Hematopoietic multipotent progenitor cell treated with erythropoietin and hydrocortisone succinate and interleukin-3 and kit ligand, for 17 days (in vitro differentiated cells): Measurements from ENCODE around the gene ZC3H13.

Experiments used
- DNase-seq: peaks from one replicate; pipeline ENCODE4 v3.0.0-alpha.2; 2015; ENCODE audit warnings: low spot score

The ZC3H13 gene

GRCh38 chr13:45934283-45934682 lies 118.3 kb downstream of the ZC3H13 start:
- no peak for DNase-seq

GRCh38 chr13:45933203-45933908 lies 119.2 kb downstream of the ZC3H13 start:
- no peak for DNase-seq

DNA sequence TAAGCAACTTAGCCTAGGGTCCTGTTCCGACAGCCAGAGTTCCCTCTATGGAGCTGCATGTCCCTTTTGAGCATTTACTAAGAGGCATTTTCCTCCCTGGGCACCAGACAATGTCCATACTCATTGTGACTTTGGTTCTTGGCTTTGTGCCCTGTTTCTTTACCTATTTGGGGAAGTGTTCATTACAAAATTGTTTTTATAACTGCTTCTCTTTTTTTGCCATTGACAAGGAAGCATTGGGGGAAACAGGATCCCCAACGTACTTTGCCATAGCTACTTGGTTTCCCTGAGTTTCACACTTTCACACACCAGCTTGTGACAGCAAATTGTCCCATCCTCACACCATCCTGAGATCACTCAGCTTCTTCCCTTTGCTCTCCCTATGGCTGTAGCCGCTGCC lies 119.9 kb downstream of the ZC3H13 start:
- no peak for DNase-seq

- DNase-seq: no peak
Observed at GRCh38 chr13:45932172-45932571, 120.4 kb downstream of the ZC3H13 start.

- no peak for DNase-seq
Observed at GRCh38 chr13:45931211-45931610, 121.3 kb downstream of the ZC3H13 start.

DNA sequence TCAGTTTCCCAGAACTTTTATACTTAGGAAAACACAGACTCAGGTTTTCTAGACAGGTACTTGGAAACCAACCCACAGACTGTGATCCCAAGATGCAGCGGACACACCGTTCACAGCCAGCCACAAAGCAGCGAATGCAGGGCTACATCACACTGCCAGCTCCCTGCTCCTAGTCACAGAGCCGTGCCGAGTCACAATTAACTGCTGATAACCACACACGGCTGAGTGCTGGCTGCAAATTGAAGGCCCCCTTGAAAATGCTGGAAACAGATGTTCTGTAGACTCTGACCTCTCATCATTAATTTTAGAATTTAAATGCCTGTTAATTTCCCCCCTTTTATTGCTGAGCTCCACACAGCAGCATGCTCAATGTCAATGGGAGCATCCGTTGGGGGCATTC lies 122.4 kb downstream of the ZC3H13 start:
- no peak for DNase-seq

GRCh38 chr13:45928843-45929242 lies 123.7 kb downstream of the ZC3H13 start:
- DNase-seq: no peak

DNA sequence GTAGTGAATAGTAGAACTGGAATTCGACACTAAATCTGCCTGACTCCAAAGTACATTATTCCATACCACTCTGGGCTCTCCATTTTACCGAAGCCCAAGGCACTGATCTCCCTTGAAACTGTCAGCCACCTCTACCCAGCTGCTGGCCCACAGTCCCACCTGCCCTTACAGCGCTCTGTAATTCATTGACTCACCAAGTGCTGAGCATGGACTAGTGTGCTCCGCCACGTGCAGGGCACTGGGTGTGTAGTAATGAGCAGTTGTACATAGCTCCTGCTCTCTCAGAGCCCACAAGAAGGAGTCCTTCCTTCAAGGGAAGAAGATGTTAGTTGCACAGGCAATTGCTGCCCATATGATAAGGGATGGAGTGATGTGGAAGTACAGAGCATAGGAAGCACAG lies 124.4 kb downstream of the ZC3H13 start:
- DNase-seq: no peak

GRCh38 chr13:45926741-45927140 lies 125.8 kb downstream of the ZC3H13 start:
- DNase-seq: no peak

DNA sequence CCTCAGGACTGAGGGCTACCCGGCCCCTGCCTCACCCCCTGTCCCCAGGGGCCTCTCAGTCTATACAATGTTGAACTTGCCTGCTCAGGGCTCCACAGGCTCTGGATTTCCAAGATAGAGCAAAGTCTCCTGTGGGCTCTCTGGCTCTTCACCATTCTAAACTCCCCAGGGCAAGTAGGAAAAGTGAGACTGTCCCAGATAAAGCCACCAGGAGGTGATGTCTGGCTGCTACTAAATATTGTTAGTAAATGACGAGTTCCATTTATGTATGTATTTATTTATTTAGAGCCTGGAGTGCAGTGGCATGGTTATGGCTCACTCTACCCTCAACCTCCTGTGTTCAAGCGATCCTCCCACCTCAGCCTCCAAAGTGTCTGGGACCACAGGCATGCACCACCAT lies 127.4 kb downstream of the ZC3H13 start:
- no peak for DNase-seq

DNA sequence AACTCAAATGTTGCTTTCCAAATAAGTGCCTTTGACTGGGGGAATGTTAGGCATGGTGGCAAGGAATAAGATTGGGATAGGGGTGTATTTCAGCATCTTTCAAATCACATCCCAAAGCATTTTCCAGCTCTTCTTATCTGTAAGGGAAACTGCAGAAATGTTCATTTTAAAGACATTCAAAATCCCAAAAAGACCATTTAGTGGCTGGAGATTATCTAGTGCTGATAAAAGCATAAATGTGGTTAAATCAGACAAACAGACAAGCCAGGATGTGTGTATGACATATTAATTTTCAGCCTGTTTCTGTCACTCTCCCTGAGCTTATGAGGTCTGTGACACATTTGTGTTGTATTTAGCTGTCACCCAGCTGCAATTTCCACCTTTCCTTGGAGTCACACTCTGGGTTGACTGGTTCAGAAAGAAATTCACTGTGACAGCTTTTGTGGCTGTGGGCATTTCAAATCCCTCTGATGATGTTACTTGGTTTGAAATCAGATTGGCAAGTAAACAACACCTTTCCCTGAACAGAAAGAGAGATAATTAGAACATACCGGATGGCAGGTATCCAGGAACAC lies 131.3 kb downstream of the ZC3H13 start:
- DNase-seq: no peak

GRCh38 chr13:45918597-45918996 lies 133.9 kb downstream of the ZC3H13 start:
- no peak for DNase-seq

GRCh38 chr13:45917019-45917418 lies 135.5 kb downstream of the ZC3H13 start:
- DNase-seq: no peak

DNA sequence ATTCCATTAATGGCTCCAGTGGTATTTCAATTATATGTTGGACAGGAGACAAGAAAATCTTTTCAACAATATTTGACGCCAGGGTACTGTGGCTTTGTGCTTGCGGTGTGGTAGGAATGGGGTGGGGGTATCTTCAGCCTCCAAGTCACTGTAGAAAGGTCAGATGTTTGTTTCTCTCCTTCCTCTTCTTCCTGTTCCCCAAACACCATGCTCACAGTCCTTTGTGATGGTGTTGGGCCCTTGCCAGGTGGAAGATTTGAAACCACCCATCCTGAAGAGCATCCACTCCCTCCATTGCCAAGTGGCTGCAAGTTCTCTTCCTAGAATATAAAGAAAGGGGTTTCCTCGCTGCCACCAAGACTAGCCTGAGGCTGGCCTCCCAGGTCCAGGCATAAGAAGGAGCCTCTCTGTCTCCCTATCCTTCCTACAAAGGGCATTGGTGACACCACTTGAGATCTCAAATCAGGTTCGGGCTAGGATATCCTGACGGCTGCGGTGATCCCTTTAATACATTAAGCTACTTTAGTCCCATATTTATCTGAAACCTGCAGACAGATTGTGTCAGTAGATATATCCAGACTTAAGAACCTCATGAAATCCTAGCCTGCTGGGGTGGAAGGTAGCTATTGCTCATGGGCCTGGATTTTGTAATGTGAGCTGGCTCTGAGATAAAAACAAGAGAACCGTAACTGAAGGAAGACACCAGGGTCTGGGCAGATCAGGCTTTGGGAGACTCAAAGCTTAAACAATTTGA lies 136.7 kb downstream of the ZC3H13 start:
- DNase-seq: no peak

- no peak for DNase-seq
Observed at GRCh38 chr13:45909673-45910072, 142.9 kb downstream of the ZC3H13 start.

DNA sequence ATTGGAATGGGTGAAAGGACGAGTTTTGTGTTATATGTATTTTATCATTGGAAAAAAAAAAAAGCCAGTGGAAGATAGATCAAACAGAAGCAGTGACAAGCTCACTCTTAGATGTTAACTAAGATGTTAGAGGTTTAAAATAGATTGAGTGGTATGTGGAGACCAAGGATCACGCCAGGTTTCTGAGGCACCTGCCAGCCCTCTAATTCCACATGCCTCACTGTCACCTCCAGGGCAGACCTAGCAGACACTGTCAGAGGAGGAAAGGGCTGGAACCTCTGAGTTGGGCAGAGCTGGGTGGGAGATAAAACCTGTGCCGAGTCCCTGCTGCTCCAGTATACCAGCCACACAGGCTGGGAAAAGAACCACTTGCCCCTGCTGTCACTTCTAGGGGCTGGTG lies 143.5 kb downstream of the ZC3H13 start:
- DNase-seq: no peak

DNA sequence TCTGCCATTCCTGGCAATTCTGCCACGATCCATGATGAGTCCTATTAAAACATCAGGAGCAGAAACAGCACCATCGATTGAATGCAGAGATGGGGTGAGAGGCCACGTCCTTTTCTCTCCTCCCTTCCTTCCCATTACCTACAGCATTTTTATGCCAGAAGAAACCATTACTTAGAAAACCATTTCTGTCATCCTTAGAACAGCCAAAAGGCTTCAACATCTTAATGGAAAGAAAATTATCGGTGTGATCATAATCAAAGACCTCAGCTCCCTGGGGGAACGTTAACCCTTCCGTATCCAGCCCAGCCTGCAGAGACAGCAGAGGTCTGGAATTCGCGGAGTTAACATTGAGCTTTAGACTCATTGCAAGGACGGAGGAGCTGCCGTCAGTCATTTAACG lies 145.0 kb downstream of the ZC3H13 start:
- DNase-seq: no peak
